Measurements from ENCODE around the gene CAMK2B.

Gene CAMK2B

DNA sequence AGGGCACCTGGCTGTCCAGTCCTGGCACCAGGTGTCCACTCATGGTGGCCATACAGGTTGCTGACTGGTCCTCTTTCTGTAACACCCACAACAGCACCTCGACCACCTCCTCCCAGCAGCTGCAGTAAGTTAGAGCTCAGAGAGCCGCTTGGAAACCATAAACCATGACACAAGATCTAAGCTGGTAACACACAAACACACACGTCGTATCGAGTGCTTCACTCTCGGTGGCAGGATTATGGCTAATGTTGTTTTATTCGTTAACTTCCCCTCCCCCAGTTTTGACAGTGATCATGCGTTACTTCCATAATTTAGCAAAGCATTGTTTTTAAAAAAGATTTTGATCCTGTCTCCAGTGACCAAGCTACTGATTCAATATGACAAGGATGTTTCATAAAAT, 59.7 kb downstream of the CAMK2B start:
- Histone ChIP-seq H3K9me2 (replicated peaks; ENCODE audit: low read depth, low read length) (no peaks in the 10 kb centered on the region), H4K20me1 (ENCODE audit: insufficient read depth, low read length, poor library complexity, severe bottlenecking) (no peaks in the 10 kb centered on the region), H3K9me3 (ENCODE audit: insufficient read depth, low read depth, low read length) (no peaks in the 10 kb centered on the region), H3K36me3 (ENCODE audit: insufficient read depth, low read length) (no peaks in the 10 kb centered on the region), H2AFZ (ENCODE audit: low read length) (no peak overlapping the region), H3K9ac (ENCODE audit: low read depth, low read length, poor library complexity, severe bottlenecking) (no peak overlapping the region), H3K27me3 (ENCODE audit: insufficient read depth, low read length, poor library complexity, severe bottlenecking) (no peaks in the 10 kb centered on the region), H3K4me3 (ENCODE audit: low read length, poor library complexity, severe bottlenecking) (no peak overlapping the region), H3F3A (ENCODE audit: low read depth) (no peaks in the 10 kb centered on the region), H3K4me2 (ENCODE audit: low read depth, low read length, poor library complexity, severe bottlenecking) (no peak overlapping the region), H3K79me2 (ENCODE audit: insufficient read depth, low read length) (no peaks in the 10 kb centered on the region), H3K4me1 (ENCODE audit: insufficient read depth, low read length, poor library complexity, severe bottlenecking) (no peaks in the 10 kb centered on the region)
- TF ChIP-seq, protein P1, sequence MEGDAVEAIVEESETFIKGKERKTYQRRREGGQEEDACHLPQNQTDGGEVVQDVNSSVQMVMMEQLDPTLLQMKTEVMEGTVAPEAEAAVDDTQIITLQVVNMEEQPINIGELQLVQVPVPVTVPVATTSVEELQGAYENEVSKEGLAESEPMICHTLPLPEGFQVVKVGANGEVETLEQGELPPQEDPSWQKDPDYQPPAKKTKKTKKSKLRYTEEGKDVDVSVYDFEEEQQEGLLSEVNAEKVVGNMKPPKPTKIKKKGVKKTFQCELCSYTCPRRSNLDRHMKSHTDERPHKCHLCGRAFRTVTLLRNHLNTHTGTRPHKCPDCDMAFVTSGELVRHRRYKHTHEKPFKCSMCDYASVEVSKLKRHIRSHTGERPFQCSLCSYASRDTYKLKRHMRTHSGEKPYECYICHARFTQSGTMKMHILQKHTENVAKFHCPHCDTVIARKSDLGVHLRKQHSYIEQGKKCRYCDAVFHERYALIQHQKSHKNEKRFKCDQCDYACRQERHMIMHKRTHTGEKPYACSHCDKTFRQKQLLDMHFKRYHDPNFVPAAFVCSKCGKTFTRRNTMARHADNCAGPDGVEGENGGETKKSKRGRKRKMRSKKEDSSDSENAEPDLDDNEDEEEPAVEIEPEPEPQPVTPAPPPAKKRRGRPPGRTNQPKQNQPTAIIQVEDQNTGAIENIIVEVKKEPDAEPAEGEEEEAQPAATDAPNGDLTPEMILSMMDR (conservative IDR thresholded peaks at IDR 0.05; ENCODE audit: low read length): no peak
- TF ChIP-seq EZH2phosphoT487 (IDR thresholded peaks at IDR 0.05; ENCODE audit: borderline replicate concordance): no peak

DNA sequence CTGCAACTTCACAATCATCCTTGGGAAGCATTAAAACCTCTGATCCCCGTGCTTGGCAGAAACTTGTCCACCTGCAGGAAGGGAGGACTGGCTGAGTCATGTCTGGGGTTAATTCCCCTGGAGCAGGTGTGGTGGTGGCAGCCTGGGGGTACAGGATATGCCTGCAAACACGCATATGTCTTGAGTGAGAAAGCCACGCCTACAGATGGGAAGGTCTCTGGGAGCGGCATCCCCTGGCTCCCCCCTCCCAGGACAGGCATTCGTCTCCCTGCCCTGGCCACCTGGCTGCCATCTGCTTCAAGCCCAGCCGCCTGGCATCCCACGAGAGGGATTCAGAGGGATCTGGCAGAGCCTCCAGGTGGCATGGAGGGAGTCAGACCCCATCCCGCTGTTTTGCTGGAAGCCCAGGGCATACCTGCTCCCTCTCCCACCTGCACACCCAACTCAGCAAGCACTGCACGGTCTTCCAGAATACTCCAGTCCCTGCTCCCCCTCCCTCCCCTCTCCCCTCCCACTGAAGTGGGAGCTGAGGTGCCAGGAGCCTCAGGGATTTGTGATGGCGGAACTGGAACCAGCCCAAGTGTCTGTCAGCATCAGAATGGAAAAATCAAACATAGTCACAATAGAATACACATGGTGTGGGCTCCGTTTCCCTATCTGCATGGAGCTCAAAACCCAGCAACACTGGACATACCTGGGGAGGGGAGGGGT, 61.0 kb downstream of the CAMK2B start:
- Histone ChIP-seq H2AFZ (ENCODE audit: low read length) (no peak overlapping the region; the same call in 1 of the 2 replicates), H3K9me2 (replicated peaks; ENCODE audit: low read depth, low read length) (no peaks in the 10 kb centered on the region), H3K4me3 (ENCODE audit: low read length, poor library complexity, severe bottlenecking) (no peak overlapping the region), H3K9me3 (ENCODE audit: insufficient read depth, low read depth, low read length) (no peaks in the 10 kb centered on the region), H4K20me1 (ENCODE audit: insufficient read depth, low read length, poor library complexity, severe bottlenecking) (no peaks in the 10 kb centered on the region), H3K36me3 (ENCODE audit: insufficient read depth, low read length) (no peaks in the 10 kb centered on the region), H3K27me3 (ENCODE audit: insufficient read depth, low read length, poor library complexity, severe bottlenecking) (no peaks in the 10 kb centered on the region), H3K4me2 (ENCODE audit: low read depth, low read length, poor library complexity, severe bottlenecking) (no peak overlapping the region), H3K9ac (ENCODE audit: low read depth, low read length, poor library complexity, severe bottlenecking) (no peak overlapping the region), H3F3A (ENCODE audit: low read depth) (no peaks in the 10 kb centered on the region), H3K79me2 (ENCODE audit: insufficient read depth, low read length) (no peaks in the 10 kb centered on the region), H3K4me1 (ENCODE audit: insufficient read depth, low read length, poor library complexity, severe bottlenecking) (no peaks in the 10 kb centered on the region)
- TF ChIP-seq, protein P1 (conservative IDR thresholded peaks at IDR 0.05; ENCODE audit: low read length): no peak
- TF ChIP-seq EZH2phosphoT487 (IDR thresholded peaks at IDR 0.05; ENCODE audit: borderline replicate concordance): no peak

DNA sequence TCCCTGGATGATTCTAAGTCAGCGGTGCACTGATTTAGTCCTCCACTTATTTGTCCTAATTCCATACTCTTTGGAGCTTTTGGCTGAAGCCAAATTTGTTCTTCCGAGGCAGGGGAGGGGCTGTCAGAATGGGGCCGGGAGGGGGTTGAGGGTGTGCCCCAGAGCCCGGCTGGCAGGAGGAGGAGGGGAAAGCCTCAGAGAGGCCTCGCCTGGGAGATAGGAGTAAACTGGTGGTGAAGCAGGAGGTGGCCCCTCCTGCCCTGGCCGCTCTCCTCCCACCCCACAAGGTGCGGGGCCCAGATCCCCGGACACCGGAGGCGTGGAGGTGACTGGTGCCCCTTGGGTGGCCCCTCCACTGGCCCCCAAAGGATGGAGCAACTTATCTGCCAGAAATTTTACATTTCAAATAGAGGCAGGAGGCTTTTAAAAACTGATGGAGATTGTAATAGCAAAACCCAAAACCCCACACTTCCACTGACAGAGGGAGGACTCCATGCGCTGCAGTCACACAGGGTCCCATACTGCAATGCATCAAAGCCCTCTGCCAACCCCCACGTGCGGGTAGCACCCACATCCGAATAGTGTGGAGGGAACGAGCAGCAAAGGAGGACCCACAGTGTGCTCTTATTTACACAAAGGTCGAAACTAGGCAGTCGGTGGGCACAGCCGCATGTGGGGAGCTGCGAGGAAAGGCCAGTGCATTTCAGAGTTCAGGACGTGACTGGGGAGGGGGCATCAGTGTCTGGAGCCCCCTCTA, 61.9 kb downstream of the CAMK2B start:
- H4K20me1 ChIP-seq (ENCODE audit: insufficient read depth, low read length, poor library complexity, severe bottlenecking): no peaks in the 10 kb centered on the region
- no peaks in the 10 kb centered on the region for H3K27me3 ChIP-seq (ENCODE audit: insufficient read depth, low read length, poor library complexity, severe bottlenecking)
- H3F3A ChIP-seq (ENCODE audit: low read depth): no peaks in the 10 kb centered on the region
- H3K36me3 ChIP-seq (ENCODE audit: insufficient read depth, low read length): no peaks in the 10 kb centered on the region
- no peaks in the 10 kb centered on the region for H3K9me2 ChIP-seq (replicated peaks; ENCODE audit: low read depth, low read length)
- no peak overlapping the region for H3K4me2 ChIP-seq (ENCODE audit: low read depth, low read length, poor library complexity, severe bottlenecking)
- no peaks in the 10 kb centered on the region for H3K79me2 ChIP-seq (ENCODE audit: insufficient read depth, low read length)
- no peak for TF ChIP-seq EZH2phosphoT487 (IDR thresholded peaks at IDR 0.05; ENCODE audit: borderline replicate concordance)
- H3K9ac ChIP-seq (ENCODE audit: low read depth, low read length, poor library complexity, severe bottlenecking): no peak overlapping the region
- no peak overlapping the region for H3K4me3 ChIP-seq (ENCODE audit: low read length, poor library complexity, severe bottlenecking)
- H3K4me1 ChIP-seq (ENCODE audit: insufficient read depth, low read length, poor library complexity, severe bottlenecking): no peaks in the 10 kb centered on the region
- no peaks in the 10 kb centered on the region for H3K9me3 ChIP-seq (ENCODE audit: insufficient read depth, low read depth, low read length)
- no peak overlapping the region for H2AFZ ChIP-seq (ENCODE audit: low read length)

Measured in Loucy (cell line).